Heart left ventricle (tissue), 13 donors: ENCODE measurements around the gene ASAP2.

Experiments used
- POLR2A ChIP-seq, 2 donors: fragments of 450-650 bp; IDR thresholded peaks; one replicate each; pipeline ENCODE4 v1.6.1; 2017; ENCODE audit warnings: antibody characterized with exemption in 2 of 2, mild to moderate bottlenecking in 2 of 2, moderate library complexity in 2 of 2
- TF ChIP-seq, protein P1 (sequence below), 12 donors: fragments of 200-600 bp; sonication (generic) in 4 of 12; IDR thresholded peaks; one replicate each; pipeline versions ENCODE4 v1.5.0 to v1.8.0; 2018 to 2022; ENCODE audit warnings: antibody characterized with exemption in 12 of 12, mild to moderate bottlenecking in 5 of 12
- donor health status: ischemic (EF 13 %, LVEDD 7.1; RV severe dilation, severe dysfunction).
- donor health status: DM: no; HTN: yes; CAD: no.
- donor health status: DM: no; HTN: no; CAD: no.
- donor health status: ischemic (EF 25% LVEDD 6.9; RV normal size, moderate dysfunction).
- donor health status: ischemic (EF 25% LVEDD 5.7; RV mildly dilated, moderate dysfunction).
- donor health status: ischemic (EF 35%, LVEDD 5.7; RV mildly dilated, moderate dysfunction).
- donor health status: nonischemic (EF 11% LVEDD 7.7; RV severe dilation, severe dysfunction).
- donor health status: DM: yes; HTN: yes; CAD: no.
- donor health status: PGD.
- donor health status: ischemic (EF 29% LVEDD 5.4; RV normal size, mild dysfunction).
- donor health status: nonischemic (EF 23%, LVEDD 6.1; RV moderate dilation, normal function).

DNA sequence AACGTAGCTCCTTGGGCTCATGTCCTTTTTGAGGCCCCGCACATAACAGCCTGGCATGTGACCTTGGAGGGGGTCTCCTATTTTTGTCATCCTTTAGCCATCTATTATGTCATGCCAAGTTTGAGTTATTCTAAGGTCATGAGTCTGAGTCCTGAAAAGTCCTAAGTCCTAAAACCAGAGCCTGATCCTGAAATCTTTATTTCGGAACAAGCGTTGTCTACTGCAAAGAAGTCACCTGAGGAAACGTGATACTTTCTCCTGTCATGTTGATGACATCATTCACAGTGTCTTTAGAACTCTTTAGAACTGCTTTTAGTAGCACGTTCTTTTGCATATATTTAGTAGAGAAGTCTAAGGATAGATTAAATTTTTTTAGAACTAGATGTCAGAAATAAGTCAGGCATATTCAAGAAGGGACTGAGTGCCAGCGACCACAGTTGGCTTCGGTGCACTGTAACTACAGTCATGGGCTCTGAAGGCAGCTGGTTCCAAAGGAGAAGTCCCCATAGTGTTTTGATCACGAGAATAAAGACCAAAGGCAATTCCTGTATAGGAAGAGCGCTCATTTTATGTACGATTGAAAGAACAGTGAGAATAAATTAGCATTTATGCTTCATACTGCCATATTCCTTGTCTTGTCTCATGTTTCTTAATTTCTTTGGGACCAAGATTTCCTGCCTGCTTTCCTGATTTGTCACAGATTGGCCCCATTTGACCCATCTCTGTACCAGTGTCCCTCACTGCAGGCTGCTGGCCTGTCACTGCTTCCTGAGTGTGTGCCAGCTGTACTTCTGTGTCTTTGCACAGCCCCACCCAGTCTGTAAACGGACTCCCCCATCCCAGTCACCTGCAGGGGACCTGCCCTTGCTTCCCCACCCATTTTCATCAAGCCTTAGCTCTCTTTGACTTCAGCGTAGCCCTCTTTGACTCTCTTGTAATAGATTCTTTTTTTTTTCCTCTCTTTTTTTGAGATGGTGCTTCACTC is 75.8 kb downstream of the ASAP2 start:
- TF ChIP-seq POLR2A (IDR thresholded peaks at IDR 0.05): no peak
- TF ChIP-seq, protein P1, sequence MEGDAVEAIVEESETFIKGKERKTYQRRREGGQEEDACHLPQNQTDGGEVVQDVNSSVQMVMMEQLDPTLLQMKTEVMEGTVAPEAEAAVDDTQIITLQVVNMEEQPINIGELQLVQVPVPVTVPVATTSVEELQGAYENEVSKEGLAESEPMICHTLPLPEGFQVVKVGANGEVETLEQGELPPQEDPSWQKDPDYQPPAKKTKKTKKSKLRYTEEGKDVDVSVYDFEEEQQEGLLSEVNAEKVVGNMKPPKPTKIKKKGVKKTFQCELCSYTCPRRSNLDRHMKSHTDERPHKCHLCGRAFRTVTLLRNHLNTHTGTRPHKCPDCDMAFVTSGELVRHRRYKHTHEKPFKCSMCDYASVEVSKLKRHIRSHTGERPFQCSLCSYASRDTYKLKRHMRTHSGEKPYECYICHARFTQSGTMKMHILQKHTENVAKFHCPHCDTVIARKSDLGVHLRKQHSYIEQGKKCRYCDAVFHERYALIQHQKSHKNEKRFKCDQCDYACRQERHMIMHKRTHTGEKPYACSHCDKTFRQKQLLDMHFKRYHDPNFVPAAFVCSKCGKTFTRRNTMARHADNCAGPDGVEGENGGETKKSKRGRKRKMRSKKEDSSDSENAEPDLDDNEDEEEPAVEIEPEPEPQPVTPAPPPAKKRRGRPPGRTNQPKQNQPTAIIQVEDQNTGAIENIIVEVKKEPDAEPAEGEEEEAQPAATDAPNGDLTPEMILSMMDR (IDR thresholded peaks at IDR 0.05): no peak
